ENCODE measurements around the gene HYOU1.
A peak's percentile ranks its signal among the peaks of the same experiment; 100 is the strongest.
"Not testable (repeated sequence)": the region's sequence is repeated elsewhere in the genome, so short reads cannot be mapped to it uniquely, and the experiment has no call there.

HYOU1 gene

DNA sequence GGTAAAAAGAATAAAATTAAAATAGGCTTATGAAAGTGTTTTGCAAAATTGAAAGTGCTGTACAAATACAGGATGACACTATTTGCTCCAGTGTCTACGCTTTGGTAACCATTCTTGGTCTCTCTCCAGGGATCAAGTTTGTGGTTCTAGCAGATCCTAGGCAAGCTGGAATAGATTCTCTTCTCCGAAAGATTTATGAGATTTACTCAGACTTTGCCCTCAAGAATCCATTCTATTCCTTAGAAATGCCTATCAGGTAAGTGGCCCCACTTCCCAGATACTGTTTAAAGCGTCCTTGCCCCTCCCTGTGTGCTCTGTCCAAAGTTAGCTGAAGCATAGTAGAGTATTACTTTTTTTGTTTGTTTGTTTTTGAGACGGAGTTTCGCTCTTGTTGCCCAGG, 35.4 kb downstream of the HYOU1 start:
- DNase-seq (ENCODE audit: low read depth in 2 of 2), result no peak

GRCh38 chr11:119019996-119020395, 37.0 kb downstream of the HYOU1 start:
- no peak for DNase-seq (ENCODE audit: low read depth in 2 of 2)

DNA sequence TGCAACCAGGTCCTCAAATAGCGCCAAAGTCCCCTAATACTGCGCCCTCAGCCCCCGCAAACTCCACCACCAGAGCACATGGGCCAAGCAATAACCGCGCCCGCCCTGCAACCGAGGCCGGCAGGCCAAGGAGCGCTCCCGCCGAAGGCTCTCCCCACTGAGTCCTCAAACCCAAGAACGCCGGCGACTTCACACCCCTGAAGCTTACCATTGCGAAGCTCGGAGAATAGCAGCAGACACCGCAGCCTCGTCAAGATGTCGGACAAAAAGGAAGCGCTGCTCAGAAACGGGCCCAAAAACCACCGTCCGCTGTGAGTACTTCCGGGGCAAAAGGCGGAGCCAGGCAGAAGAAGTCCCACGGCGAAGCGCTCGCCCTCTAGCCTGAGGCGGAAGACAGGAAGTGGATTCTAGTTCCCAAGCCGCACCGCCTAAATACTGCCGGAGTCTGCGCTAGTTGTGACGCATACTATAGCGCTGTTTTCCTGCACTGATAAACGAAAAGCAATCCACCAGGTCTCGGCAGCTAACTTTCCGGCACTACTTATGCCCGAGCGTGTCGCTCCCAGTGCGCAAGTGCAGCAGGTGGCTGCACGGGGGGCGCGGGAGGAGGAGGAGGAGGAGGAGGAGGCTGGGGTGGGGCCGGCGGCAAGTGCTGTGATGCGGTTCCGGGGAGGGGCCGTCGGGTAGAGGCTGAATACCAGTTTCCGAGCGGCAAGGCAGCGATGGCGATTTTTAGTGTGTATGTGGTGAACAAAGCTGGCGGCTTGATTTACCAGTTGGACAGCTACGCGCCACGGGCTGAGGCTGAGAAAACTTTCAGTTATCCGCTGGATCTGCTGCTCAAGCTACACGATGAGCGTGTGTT, 38.7 kb downstream of the HYOU1 start, which contains the start of the genes RPS25 and TRAPPC4:
TSS of gene RPS25 (minus strand) at position 270 of the 865 bp plus-strand sequence. CDS start at position 211, 59 bp downstream.
TSS of gene TRAPPC4 (plus strand) at position 693 of the 865 bp plus-strand sequence. CDS start at position 723, 30 bp downstream.
- peak; percentile 90 to 91 for DNase-seq (ENCODE audit: low read depth in 2 of 2)

- DNase-seq (ENCODE audit: low read depth in 2 of 2), result not testable (repeated sequence)
Measured at GRCh38 chr11:119017377-119017776, 39.6 kb downstream of the HYOU1 start.

DNA sequence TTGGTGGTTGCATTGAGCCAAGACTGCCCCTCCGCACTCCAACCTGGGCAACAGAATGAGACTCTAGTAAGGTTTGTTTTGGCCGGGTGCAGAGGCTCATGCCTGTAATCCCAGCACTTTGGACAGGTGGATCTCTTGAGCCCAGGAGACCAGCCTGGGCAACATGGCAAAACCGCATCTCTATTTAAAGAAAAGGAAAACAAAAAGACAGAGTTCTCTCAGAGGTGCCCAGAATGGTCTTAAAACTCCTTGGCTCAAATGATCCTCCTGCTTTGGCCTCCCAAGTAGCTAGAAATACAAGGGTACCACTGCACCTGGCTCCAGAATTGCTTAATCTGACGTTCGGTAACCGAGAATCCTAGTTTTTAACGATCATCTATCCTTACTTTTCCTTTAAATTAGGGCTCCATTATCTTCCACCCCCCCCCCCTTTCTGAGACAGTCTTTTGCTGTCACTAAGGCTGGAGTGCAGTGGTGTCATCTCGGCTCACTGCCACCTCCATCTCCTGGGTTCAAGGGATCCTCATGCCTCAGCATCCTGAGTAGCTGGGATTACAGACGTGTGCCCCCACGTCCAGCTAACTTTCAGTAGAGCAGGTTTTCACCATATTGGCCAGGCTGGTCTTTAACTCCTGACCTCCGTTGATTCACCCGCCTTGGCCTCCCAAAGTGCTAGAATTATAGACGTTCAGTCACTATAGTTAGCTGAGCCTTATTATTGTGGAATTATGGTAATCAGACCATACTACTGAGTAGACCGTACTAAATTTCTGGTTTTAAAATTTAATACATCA, 40.6 kb downstream of the HYOU1 start:
- no peak for DNase-seq (ENCODE audit: low read depth in 2 of 2)

- DNase-seq (ENCODE audit: low read depth in 2 of 2), result no peak
Measured at GRCh38 chr11:119015054-119015611, 41.9 kb downstream of the HYOU1 start.

- DNase-seq (ENCODE audit: low read depth in 2 of 2), result no peak
Measured at GRCh38 chr11:119014209-119014924, 42.6 kb downstream of the HYOU1 start.

DNA sequence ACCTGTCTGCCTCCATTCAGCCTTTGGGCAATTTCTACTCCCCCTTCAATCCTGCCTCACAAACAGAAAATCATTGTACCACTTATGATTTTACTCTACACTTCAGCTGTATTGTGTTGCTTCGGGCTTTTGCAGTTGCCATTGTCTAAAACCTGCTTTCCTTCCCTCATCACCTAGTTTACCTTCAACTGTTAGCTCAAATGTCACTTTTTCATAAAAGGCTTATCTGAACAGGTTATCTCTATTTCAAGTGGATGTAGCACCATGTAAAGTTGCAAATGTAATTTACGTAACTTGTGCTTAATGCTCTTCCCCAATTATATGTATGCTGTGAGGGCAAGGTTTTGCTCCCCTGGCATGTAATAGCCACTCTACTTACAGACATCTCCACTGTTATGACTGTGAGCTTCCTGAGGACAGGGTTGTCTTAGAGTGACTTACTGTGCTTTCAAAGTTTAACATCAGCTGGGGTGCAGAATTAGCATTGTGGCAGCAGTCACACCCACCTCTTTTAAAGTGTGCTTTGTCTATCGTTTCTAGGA, 44.3 kb downstream of the HYOU1 start:
- no peak for DNase-seq (ENCODE audit: low read depth in 2 of 2)

- no peak for DNase-seq (ENCODE audit: low read depth in 2 of 2)
Measured at GRCh38 chr11:119011476-119012053, 45.4 kb downstream of the HYOU1 start.

- no peak for DNase-seq (ENCODE audit: low read depth in 2 of 2)
Measured at GRCh38 chr11:119006656-119007055, 50.3 kb downstream of the HYOU1 start.

DNA sequence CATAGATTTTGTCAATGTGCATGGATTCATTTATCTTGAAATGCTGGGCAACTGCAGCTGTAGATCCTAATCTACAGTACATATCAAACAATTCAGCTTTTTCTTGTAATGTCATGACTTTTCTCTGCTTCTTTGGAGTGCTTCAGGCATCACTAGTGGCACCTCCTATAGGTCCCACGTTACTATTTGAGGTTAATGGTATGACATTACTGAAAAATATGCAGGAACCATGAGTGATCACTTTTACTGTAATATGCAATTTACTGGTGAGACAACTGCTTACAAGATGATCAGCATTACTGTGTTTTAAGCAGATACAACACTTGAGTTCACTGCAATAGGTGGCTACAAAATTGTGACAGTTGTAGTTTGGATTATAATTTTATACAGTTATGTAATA, 56.1 kb downstream of the HYOU1 start:
- DNase-seq (ENCODE audit: low read depth in 2 of 2), result no peak

DNA sequence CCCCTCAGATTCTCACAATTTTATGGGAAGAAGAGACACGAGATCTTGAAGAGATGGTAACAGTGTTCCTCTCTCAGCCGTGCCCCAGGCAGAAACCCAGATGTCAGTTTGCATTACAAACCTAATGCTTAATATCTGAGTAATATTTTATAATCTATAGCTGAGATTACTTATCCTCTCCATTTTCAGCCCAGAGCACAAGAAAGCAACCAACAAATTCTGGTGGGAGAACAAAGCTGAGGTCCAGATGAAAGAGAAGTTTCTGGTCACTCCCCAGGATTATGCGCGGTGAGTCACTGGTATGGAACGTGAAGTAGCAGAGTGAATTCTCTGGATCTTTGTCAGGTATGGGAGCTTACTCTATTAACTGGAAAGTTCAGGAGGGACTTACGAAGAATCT, 58.2 kb downstream of the HYOU1 start:
- no peak for DNase-seq (ENCODE audit: low read depth in 2 of 2)

- DNase-seq (ENCODE audit: low read depth in 2 of 2), result no peak
Measured at GRCh38 chr11:118998388-118998717, 58.7 kb downstream of the HYOU1 start.

- peak; percentile 92 to 94 for DNase-seq (ENCODE audit: low read depth in 2 of 2)
Measured at GRCh38 chr11:118997627-118998387, 59.2 kb downstream of the HYOU1 start, which contains the start of gene CENATAC. Gene CENATAC, plus strand, starts transcription at chr11:118998138. Its CDS starts 60 bp downstream, at chr11:118998198.

GRCh38 chr11:118996926-118997626, 59.9 kb downstream of the HYOU1 start:
- no peak for DNase-seq (ENCODE audit: low read depth in 2 of 2)
